HEK293 (cell line): ENCODE data around the gene DSCAM.

Experiments used
- ZFP37 ChIP-seq: fragments of 450-650 bp; formaldehyde crosslinking; IDR thresholded peaks from 2 replicates; pipeline ENCODE4 v1.5.1; 2016; ENCODE audit warnings: missing biosample characterization, missing genetic modification characterization
- ZNF184 ChIP-seq: fragments of 450-650 bp; IDR thresholded peaks from 2 replicates; pipeline ENCODE4 v1.5.1; 2018; ENCODE audit warnings: missing biosample characterization, mild to moderate bottlenecking, missing genetic modification characterization
- ZNF654 ChIP-seq: fragments of 450-650 bp; formaldehyde crosslinking; IDR thresholded peaks from 2 replicates; pipeline ENCODE4 v1.5.1; 2016; ENCODE audit warnings: low read depth, missing biosample characterization, missing genetic modification characterization
- ZNF776 ChIP-seq: fragments of 450-650 bp; formaldehyde crosslinking; IDR thresholded peaks from 2 replicates; pipeline ENCODE4 v1.5.0; 2017; ENCODE audit warnings: missing biosample characterization, missing genetic modification characterization, borderline replicate concordance
- TF ChIP-seq, protein P1 (sequence below): fragments of 450-650 bp; formaldehyde crosslinking; IDR thresholded peaks from 2 replicates; pipeline ENCODE4 v1.5.1; 2017; ENCODE audit warnings: missing biosample characterization, missing genetic modification characterization
- TF ChIP-seq, protein P2 (sequence below): IDR thresholded peaks from 2 replicates; pipeline ENCODE4 v1.6.1; 2011; ENCODE audit warnings: mild to moderate bottlenecking, low read depth, low read length, borderline replicate concordance
- TF ChIP-seq, protein P3 (sequence below): fragments of 450-650 bp; formaldehyde crosslinking; IDR thresholded peaks from 2 replicates; pipeline ENCODE4 v1.5.1; 2016; ENCODE audit warnings: missing biosample characterization, missing genetic modification characterization

DNA sequence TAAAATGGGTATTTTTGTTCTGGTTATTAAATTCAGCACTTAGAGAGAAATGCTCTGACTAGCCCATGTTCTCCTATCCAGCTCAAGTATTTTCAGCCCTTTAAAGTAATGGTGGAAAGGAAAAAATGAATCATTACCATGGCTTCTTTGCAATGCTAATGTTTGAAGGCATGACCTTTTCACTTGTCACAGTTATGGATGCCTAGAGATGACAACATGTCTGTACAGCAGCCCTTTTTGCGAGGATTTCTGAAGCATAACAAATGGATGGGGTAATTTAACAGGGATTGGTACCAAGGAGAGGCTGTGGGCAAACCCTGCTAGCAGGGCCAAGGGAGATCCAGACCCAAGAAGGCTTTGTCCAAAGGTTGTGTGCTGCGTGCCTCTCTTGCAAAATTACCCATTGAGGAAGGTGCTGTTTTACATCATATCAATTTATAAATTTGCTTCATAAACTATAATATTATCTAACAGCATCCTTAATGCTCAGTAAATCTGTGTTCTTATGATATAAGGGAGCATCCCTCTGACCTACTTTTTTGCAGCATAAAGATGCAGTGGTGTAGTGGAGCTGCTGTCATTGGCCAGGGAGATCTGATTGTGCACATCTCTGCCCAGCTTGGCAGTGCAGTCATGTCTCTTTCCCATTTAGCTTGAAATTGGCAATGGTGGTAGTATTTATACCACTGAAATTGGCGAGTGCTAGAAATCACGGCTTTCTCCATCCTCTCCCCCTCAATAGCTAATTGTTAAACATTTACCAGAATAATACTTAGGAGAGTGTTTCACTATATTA is 652.6 kb downstream of the DSCAM start:
- TF ChIP-seq, protein P1, sequence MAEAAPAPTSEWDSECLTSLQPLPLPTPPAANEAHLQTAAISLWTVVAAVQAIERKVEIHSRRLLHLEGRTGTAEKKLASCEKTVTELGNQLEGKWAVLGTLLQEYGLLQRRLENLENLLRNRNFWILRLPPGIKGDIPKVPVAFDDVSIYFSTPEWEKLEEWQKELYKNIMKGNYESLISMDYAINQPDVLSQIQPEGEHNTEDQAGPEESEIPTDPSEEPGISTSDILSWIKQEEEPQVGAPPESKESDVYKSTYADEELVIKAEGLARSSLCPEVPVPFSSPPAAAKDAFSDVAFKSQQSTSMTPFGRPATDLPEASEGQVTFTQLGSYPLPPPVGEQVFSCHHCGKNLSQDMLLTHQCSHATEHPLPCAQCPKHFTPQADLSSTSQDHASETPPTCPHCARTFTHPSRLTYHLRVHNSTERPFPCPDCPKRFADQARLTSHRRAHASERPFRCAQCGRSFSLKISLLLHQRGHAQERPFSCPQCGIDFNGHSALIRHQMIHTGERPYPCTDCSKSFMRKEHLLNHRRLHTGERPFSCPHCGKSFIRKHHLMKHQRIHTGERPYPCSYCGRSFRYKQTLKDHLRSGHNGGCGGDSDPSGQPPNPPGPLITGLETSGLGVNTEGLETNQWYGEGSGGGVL (tag by site-specific recombination), result no peak
- TF ChIP-seq ZNF776 (no peak), ZNF654 (no peak), ZFP37 (tag by site-specific recombination) (no peak), ZNF184 (no peak)
- TF ChIP-seq, protein P2, sequence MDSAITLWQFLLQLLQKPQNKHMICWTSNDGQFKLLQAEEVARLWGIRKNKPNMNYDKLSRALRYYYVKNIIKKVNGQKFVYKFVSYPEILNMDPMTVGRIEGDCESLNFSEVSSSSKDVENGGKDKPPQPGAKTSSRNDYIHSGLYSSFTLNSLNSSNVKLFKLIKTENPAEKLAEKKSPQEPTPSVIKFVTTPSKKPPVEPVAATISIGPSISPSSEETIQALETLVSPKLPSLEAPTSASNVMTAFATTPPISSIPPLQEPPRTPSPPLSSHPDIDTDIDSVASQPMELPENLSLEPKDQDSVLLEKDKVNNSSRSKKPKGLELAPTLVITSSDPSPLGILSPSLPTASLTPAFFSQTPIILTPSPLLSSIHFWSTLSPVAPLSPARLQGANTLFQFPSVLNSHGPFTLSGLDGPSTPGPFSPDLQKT, result no peak
- TF ChIP-seq, protein P3, sequence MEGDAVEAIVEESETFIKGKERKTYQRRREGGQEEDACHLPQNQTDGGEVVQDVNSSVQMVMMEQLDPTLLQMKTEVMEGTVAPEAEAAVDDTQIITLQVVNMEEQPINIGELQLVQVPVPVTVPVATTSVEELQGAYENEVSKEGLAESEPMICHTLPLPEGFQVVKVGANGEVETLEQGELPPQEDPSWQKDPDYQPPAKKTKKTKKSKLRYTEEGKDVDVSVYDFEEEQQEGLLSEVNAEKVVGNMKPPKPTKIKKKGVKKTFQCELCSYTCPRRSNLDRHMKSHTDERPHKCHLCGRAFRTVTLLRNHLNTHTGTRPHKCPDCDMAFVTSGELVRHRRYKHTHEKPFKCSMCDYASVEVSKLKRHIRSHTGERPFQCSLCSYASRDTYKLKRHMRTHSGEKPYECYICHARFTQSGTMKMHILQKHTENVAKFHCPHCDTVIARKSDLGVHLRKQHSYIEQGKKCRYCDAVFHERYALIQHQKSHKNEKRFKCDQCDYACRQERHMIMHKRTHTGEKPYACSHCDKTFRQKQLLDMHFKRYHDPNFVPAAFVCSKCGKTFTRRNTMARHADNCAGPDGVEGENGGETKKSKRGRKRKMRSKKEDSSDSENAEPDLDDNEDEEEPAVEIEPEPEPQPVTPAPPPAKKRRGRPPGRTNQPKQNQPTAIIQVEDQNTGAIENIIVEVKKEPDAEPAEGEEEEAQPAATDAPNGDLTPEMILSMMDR (tag by site-specific recombination), result no peak
